Stimulated activated CD4-positive, alpha-beta T cell treated with anti-CD3 and anti-CD28 coated beads, Interleukin-2, amount 100 ng/mL, for 24 hours (primary cell): ENCODE results near the gene LMCD1.

Experiments
- DNase-seq, 2 donors: peaks; one replicate each; pipeline ENCODE4 v3.0.0-alpha.2; 2020

The LMCD1 gene

DNA sequence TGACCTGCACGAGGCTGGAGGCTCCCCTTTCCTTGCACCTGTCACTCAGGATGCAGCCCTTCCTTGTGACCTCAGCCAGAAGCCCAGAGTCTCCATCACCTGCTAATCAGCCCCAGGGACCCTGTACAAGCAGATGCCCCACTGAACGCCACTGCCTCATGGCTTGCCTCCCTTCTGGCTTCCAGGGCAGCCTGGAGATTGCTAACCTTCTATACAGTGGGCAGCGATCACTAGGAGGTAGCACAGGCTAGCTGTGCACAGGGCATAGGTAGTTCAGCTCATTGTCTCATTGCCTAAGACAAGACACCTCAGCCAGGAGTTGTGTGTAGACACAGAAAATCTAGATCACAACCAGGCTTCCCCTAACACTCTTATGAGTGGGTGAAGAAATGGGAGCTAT is 93.6 kb downstream of the LMCD1 start:
- no peak for DNase-seq

DNA sequence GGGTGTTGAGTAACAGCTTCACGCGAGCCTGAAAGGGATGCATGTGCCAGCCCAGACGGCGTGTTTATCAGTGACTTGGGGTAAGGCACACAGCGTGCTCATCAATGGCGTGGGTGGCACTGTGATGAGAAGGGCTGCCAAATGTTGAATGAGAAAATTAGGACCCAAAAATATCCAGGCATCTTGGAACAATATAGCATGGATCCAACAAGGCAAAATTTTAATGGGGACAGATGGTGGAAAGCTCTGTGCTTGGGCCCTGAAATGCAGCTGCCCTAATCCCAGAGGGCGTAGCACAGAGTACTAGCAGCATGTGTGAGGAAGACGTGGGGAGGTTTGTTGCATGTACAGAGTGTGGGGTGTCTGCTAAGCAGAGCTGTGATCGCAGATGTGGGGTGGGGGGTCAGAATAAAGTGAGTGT is 94.1 kb downstream of the LMCD1 start:
- no peak for DNase-seq

DNA sequence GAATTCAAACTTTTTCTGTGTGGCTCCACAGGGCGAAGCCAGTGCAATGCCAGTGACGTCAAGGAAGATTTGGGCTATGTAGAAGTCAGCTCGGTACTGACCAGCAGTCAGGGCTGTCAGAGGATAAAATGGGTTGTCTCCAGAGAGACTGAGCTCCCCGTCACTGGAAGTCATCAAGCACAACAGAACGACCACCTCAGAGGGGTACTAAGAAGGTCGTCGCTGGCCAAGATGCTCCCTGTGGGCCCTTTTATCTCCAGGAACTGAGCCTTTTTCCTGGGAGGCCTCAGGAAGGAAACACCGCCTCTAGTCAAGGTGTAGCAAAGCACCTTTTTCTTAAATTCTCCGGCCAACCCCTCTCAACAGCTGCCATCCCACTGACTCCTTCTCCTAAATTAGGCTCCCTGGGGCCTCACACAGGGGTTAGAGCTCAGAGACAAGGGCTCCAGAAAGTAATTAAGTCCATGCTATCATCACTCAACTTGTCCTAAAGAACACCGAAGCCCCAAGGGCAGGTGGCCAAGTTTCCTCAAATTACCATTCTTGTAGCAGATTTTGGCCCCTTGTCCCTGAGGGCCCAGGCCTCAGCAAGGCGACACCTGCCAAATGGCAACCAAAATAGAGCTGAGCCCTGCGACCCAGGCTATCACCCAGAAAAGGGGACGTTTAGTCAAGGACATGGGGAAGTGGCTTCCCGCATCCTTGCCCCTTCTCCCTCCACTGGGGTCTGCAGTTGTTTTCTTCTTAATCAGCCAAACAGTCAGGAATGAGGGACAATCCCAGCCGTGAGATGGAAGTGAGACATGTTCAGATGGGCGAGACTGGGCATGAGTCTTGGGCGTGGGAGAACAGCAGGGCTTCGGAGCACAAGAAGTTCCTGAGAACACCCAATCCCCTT is 94.9 kb downstream of the LMCD1 start:
- DNase-seq: no peak

- DNase-seq: no peak
Observed at GRCh38 chr3:8597219-8597853, 95.7 kb downstream of the LMCD1 start.

GRCh38 chr3:8599146-8599545 is 97.5 kb downstream of the LMCD1 start:
- DNase-seq: no peak

DNA sequence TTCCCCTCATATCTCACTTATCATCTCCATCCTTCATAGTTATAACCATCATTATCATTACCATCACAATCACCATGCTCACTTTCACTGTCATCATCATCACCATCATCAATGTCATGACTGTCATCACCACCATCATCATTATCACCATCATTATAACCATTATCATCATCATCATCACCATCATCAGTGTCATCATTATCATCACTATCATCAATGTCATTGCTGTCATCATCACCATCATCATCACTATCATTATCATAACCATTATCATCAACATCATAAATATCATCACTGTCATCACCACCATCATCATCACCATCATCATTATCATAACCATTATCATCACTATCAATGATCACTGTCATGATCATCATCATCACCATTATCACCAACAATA is 98.8 kb downstream of the LMCD1 start:
- DNase-seq: no peak

GRCh38 chr3:8603115-8603710 is 101.6 kb downstream of the LMCD1 start:
- no peak for DNase-seq

GRCh38 chr3:8604006-8604405 is 102.4 kb downstream of the LMCD1 start:
- DNase-seq: no peak

DNA sequence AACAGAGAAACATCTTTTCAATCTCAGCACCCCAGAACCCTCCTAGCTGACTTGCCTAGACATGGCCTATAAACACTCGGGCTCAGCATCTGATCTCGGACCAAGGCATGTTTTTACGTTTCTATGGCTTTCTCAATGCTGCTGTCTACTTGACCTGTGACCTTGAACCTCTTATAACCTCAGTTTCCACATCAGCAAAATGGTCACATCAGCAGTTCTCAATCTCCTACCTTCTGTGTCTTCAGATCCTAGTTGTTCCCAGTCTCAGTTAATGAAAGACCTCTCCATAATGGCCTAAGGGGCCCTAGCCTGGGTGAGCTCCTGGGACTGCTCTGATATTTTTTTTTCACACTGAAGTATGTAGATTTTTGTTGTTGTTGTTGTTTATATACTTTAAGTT is 103.4 kb downstream of the LMCD1 start:
- no peak for DNase-seq

GRCh38 chr3:8606701-8607231 is 105.1 kb downstream of the LMCD1 start:
- no peak for DNase-seq

DNA sequence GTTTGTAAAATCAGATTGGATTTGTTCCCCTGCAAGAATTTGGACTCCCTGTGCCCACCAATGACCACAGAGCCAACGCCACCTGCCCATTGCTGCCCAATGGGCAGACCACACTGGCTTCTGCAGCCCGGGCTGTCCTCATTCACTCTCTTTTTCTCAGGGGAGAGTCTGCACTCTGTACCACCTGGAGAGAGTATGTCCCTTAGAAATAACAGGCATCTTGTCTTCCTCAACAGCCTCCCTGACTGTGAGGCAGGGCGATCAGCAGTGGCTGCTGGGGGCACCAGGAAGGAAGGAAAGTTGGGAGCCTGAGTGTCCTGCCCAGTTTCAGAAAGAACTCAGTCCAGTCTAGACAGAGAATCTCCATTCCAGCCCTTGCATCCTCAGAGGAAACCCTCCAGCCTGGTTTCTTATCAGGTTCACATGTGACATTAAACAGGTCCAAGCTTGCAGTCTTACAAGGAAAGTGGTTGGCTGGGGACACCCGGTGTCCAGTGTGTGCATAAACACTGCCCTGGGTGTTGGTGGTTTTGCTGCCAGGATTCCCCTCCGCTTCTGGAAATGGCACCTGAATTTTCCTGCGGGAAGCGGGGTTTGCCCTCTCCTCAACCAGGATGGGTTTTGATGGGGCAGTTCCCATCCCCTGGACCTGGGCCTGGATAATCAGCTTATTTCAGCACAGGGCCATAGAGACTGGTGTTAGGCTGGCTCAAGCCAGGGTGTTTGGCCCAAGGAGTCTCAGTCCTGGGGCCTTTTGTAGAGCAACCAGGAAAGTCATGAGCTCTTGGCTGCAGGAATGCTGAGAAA is 105.8 kb downstream of the LMCD1 start:
- DNase-seq: no peak

GRCh38 chr3:8608041-8608790 is 106.6 kb downstream of the LMCD1 start:
- no peak for DNase-seq

DNA sequence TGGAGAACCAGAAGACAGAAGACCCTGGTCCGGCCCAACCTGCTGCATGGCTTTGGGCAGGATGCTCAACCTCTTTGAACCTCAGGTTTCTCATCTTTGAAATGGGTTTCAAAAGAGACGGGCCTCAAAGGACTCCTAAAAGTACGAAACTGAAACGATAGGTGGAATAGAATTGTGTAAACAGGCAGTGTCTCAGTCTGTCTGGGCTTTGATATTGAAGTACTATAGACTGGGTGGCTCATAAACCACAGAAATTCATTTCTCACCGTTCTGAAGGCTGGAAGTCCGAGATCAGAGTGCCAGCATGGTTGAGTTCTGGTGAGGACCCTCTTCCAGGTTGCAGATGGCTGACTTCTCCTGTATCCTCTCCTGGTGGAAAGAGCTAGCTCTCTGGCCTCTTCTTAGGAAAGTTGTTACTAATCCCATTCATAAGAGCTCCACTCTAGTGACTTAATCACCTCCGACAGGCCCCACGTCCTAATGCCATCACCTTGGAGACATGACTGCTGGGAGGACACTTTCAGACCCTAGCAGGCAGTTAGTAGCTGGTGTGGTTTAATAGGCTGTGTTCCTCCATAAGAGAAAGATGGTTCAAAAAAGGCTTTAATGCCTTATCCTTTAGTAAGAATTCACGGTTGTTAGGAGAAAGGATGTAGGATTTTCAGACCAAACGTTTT is 107.3 kb downstream of the LMCD1 start:
- DNase-seq: no peak

DNA sequence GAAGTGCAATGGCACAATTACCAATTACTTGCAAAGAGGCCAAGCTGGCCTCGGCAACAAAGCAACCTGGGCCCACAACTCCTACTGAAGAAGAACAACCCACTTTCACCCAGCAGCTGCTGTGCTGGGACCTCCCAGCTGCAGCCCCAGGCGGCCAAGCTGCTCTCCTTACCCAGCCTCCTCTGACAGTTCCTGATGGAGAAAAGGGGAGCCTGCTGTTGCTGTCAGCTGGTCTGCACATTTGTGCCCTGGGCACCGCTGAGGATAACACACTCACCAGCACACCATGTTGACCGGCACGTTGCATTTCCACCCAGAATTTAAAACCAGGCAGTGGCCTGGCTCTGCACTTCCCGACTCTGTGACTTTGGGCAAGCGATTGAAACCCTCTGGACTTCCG is 109.3 kb downstream of the LMCD1 start:
- DNase-seq: no peak

DNA sequence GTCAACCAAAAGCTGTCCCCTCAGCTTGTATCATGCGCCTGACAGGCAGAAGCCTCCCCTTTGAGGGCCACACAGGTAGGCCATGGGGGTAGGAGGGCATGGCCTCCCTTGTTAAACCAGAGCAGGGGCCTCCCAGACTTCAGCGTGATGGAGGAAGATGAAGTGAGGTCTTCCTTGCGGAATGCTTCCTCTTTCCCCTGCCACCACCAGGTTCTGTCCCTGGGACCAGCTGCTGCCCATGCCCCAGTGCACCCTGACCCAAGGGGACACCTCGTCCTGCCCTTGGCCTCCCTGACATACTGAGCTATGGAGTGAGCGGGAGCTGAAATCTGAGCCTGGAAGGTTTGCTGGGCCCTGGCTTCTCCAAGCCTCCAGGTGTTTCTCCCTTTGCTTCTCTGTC is 116.3 kb downstream of the LMCD1 start:
- DNase-seq: no peak

- no peak for DNase-seq
Observed at GRCh38 chr3:8618950-8619349, 117.3 kb downstream of the LMCD1 start.

DNA sequence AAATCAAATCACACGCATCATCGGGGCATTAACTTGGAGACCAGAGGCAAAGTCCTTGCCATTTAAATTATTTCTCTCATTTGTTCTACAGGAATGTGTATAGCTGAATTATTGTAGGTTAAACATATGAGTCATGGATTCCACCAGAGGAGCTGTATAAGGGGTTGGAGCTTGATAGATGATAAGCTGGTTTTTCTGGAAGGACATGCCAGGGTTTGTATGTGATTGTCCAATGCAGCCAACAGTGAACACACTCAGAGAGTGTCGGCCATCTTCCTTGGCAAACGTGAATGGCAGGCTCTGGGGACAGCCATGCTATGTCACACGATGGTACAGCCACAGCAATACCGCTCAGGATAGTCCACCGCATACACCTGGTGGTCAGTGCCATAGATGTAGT is 117.9 kb downstream of the LMCD1 start:
- DNase-seq: no peak

DNA sequence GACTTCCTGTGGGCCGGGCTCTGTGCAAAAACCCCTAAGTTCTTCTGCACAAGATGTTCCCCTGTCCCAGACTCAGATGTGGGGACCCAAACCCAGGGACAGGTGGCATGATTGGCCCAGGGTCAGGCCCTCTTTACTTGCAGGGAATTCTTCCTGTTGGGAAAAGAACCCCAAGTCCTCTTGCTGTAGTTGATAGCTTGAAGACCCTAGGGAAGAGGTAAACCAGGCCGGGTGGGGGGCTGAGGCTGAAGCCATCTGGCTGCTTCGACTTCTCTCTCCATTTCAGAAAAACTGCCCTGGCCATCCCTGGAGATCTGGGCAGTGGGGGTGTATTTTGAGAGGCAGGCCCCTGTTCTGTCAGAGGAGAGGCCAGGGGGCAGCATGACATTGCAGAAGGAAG is 119.5 kb downstream of the LMCD1 start:
- no peak for DNase-seq

GRCh38 chr3:8621872-8622271 is 120.2 kb downstream of the LMCD1 start:
- no peak for DNase-seq

DNA sequence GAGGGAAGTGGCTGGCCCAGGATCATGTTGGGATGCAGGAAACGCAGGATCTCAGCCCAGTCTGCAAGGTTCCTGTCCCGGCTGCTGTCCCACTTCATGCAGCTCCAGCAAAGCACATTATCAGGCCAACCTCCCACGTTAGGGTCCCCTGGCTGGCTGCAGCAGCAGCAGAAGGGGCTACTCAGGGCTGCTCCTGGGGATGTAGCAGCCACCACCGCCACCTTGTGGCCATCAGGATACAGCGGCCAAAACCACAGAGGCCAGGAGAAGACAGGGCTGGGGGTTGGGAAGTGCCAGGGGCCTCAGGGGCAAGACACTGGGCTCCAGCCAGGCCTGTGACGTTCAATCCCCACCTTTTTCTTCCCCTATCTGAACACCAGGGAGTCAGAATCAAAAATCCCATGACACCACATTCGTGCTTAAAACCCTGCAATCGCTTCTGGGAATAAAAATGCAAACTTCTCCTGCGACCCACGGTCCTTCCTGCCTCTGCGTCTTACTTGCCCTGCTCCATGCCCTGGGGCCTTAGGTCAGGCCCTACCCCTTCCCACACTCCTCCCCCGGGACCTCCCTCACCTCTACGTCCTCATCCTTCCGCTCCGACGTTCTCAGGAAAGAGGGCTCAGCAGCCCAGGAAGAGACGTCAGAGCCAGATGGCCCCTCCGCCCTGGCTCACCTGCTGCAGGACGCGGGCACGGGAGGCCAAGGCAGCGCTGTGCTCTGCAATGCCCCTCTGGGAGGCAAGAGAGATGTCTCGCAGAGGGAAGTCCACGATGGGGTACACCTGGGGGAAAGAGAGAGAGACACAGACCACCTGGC is 121.5 kb downstream of the LMCD1 start:
- peak; percentile 41 to 60 for DNase-seq

- DNase-seq: no peak
Observed at GRCh38 chr3:8623741-8624140, 122.1 kb downstream of the LMCD1 start.
